IMR-90 (cell line): Measurements from ENCODE around the gene TANGO2.

ENCODE experiments used
- CTCF ChIP-seq: conservative IDR thresholded peaks from 2 replicates; pipeline ENCODE4 v1.5.1; 2012; ENCODE audit warnings: mild to moderate bottlenecking, low read depth, low read length, improper control_type of control experiment
- POLR2A ChIP-seq: IDR thresholded peaks from 2 replicates; pipeline ENCODE4 v1.6.1; 2012; ENCODE audit warnings: mild to moderate bottlenecking, low read depth, low read length
- RCOR1 ChIP-seq: IDR thresholded peaks from 2 replicates; pipeline ENCODE4 v1.6.1; 2012; ENCODE audit warnings: mild to moderate bottlenecking, low read length, improper control_type of control experiment; ENCODE audit not compliant: insufficient replicate concordance

- TF ChIP-seq CTCF (no peak), POLR2A (no peak), RCOR1 (no peak)
Observed at GRCh38 chr22:20022231-20022977, 1.5 kb downstream of the TANGO2 start.
